ENCODE measurements around the gene WDR76. TPM values are rescaled to one million over a fixed set of nuclear protein-coding genes. Genes with fewer than 3 reads are reported as not detected.

Gene WDR76
- total and polyA plus RNA-seq, 10 donors: 1.5 to 16.3 (median 6.5) TPM

- Histone ChIP-seq H3K36me3 (peaks cover 0 to 14% (median 0%) of the 10 kb centered on the region in 6 donors), H3K4me1 (no peaks in the 10 kb centered on the region), H3K9me3 (no peaks in the 10 kb centered on the region), H3K27me3 (replicated peaks in 1 of 7) (no peaks in the 10 kb centered on the region), H3K27ac (no peak overlapping the region), H3K4me3 (no peak overlapping the region)
- no peak for DNase-seq
- intact Hi-C loops (cut with DNase I; ENCODE audit: low total_unique reads): no loop called here
- 96 to 98% (median 96%) methylated on average over 3 of the region's 3 CpGs for WGBS, 5 donors
- TF ChIP-seq POLR2AphosphoS5 (IDR thresholded peaks at IDR 0.05): no peak
- TF ChIP-seq, protein P1, sequence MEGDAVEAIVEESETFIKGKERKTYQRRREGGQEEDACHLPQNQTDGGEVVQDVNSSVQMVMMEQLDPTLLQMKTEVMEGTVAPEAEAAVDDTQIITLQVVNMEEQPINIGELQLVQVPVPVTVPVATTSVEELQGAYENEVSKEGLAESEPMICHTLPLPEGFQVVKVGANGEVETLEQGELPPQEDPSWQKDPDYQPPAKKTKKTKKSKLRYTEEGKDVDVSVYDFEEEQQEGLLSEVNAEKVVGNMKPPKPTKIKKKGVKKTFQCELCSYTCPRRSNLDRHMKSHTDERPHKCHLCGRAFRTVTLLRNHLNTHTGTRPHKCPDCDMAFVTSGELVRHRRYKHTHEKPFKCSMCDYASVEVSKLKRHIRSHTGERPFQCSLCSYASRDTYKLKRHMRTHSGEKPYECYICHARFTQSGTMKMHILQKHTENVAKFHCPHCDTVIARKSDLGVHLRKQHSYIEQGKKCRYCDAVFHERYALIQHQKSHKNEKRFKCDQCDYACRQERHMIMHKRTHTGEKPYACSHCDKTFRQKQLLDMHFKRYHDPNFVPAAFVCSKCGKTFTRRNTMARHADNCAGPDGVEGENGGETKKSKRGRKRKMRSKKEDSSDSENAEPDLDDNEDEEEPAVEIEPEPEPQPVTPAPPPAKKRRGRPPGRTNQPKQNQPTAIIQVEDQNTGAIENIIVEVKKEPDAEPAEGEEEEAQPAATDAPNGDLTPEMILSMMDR (IDR thresholded peaks at IDR 0.05 in 8 of 11, conservative IDR thresholded peaks at IDR 0.05 in 3 of 11): no peak
- no peak for TF ChIP-seq POLR2A (IDR thresholded peaks at IDR 0.05)
Observed at GRCh38 chr15:43889042-43889441, 62.2 kb downstream of the WDR76 start.

DNA sequence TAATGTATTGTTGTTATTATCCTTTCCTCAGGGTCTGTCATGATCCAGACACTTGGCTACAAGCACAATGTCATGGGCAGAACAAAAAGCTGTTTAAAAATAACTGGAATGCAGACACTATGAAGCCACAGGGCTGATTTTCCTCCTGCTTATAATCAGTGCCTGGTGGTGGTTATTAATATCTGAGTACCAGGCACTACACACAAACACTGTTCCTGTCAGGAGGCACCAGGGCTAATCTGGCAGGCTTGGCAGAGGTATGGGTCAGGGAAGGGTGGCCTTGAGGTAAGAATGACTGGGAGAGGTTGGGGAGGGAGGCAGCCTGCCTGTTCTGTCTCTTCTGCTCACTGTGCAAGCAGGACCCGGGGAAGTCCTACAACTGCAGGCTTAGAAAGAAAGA lies 67.2 kb downstream of the WDR76 start:
- Histone ChIP-seq H3K27me3 (replicated peaks in 1 of 7) (no peaks in the 10 kb centered on the region), H3K36me3 (no peaks in the 10 kb centered on the region), H3K9me3 (no peaks in the 10 kb centered on the region), H3K4me1 (no peaks in the 10 kb centered on the region), H3K4me3 (no peak overlapping the region), H3K27ac (no peak overlapping the region)
- no peak for DNase-seq
- 80 to 90% (median 85%) methylated on average over 1 of the region's 1 CpG for WGBS, 5 donors
- TF ChIP-seq POLR2AphosphoS5 (IDR thresholded peaks at IDR 0.05) (no peak), POLR2A (IDR thresholded peaks at IDR 0.05) (no peak)
- TF ChIP-seq, protein P1 (IDR thresholded peaks at IDR 0.05 in 8 of 11, conservative IDR thresholded peaks at IDR 0.05 in 3 of 11): no peak
- intact Hi-C loops (cut with DNase I; ENCODE audit: low total_unique reads): no loop called here

- Histone ChIP-seq H3K9me3 (no peaks in the 10 kb centered on the region), H3K27ac (no peak overlapping the region), H3K27me3 (replicated peaks in 1 of 7) (no peaks in the 10 kb centered on the region), H3K36me3 (no peaks in the 10 kb centered on the region), H3K4me3 (no peak overlapping the region), H3K4me1 (no peaks in the 10 kb centered on the region)
- intact Hi-C loops (cut with DNase I; ENCODE audit: low total_unique reads): no loop called here
- 63 to 81% (median 75%) methylated on average over 4 to 5 of the region's 5 CpGs for WGBS, 5 donors
- TF ChIP-seq, protein P1 (IDR thresholded peaks at IDR 0.05 in 8 of 11, conservative IDR thresholded peaks at IDR 0.05 in 3 of 11): no peak
- TF ChIP-seq POLR2AphosphoS5 (IDR thresholded peaks at IDR 0.05) (no peak), POLR2A (IDR thresholded peaks at IDR 0.05) (no peak)
- no peak for DNase-seq
Observed at GRCh38 chr15:43895586-43895985, 68.8 kb downstream of the WDR76 start.

DNA sequence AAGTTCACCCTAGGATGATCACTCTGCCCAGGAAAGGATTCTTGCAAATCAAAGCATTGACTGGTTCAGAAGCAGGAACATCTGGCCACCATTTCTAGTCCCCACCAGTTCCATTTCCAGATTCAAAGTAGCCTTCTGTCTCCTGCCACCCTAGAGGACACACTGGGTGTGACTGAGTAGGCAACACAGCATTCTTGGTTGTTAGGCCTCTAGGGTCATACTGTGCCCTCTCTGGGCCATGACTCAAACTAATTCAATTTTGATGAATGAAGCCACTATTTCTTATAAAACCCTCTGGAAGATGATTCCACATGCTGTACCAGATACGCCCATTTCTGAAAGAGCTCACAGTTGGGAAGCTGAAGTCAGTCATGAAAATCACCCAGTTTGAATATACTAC lies 69.7 kb downstream of the WDR76 start:
- intact Hi-C loops (cut with DNase I; ENCODE audit: low total_unique reads): no loop called here
- H3K9me3 ChIP-seq: no peaks in the 10 kb centered on the region
- no peak overlapping the region for H3K27ac ChIP-seq
- H3K4me3 ChIP-seq: no peak overlapping the region
- TF ChIP-seq, protein P1 (IDR thresholded peaks at IDR 0.05 in 8 of 11, conservative IDR thresholded peaks at IDR 0.05 in 3 of 11): no peak
- TF ChIP-seq POLR2A (IDR thresholded peaks at IDR 0.05) (no peak), POLR2AphosphoS5 (IDR thresholded peaks at IDR 0.05) (no peak)
- H3K27me3 ChIP-seq (replicated peaks in 1 of 7): no peaks in the 10 kb centered on the region
- WGBS, 5 donors: 96 to 100% (median 97%) methylated on average over 1 of the region's 1 CpG
- no peak for DNase-seq
- no peaks in the 10 kb centered on the region for H3K4me1 ChIP-seq
- H3K36me3 ChIP-seq: no peaks in the 10 kb centered on the region

Measured in spleen (tissue), 11 donors.